ENCODE measurements around the gene PKP4. TPM values are rescaled to one million over a fixed set of nuclear protein-coding genes. Genes with fewer than 3 reads are reported as not detected.

PKP4 gene
- total RNA-seq, 1 experiment from 2014 or later, result 59.1 TPM

DNA sequence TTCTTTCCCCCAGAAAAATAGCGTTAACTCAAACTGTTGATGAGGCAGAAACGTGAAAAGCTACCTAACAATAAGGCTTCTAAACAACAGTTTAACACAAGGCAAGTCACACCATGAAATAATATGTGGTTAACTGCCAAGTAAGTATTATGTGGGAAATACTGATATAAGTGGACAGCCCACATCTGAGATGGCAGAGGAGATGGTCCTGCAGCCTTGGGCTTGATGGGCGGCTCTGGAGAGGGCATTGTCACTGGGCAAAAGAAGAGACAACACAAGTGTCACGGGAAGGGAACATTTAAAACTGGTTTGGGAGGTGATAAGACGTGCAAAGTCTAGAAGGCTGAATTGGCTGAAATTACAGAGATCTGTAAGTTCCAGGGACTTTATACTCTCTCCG is 147.2 kb downstream of the PKP4 start:
- no peak for TF ChIP-seq EZH2 (IDR thresholded peaks at IDR 0.05; ENCODE audit: low read depth)
- TF ChIP-seq, protein P1, sequence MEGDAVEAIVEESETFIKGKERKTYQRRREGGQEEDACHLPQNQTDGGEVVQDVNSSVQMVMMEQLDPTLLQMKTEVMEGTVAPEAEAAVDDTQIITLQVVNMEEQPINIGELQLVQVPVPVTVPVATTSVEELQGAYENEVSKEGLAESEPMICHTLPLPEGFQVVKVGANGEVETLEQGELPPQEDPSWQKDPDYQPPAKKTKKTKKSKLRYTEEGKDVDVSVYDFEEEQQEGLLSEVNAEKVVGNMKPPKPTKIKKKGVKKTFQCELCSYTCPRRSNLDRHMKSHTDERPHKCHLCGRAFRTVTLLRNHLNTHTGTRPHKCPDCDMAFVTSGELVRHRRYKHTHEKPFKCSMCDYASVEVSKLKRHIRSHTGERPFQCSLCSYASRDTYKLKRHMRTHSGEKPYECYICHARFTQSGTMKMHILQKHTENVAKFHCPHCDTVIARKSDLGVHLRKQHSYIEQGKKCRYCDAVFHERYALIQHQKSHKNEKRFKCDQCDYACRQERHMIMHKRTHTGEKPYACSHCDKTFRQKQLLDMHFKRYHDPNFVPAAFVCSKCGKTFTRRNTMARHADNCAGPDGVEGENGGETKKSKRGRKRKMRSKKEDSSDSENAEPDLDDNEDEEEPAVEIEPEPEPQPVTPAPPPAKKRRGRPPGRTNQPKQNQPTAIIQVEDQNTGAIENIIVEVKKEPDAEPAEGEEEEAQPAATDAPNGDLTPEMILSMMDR (conservative IDR thresholded peaks at IDR 0.05), result no peak
- no peaks in the 10 kb centered on the region for H3K9me3 ChIP-seq (ENCODE audit: insufficient read depth, low read depth)
- no peaks in the 10 kb centered on the region for H3K36me3 ChIP-seq (ENCODE audit: low read depth)
- H3K4me1 ChIP-seq (replicated peaks; ENCODE audit: insufficient read depth), result no peaks in the 10 kb centered on the region
- no peak overlapping the region for H3K4me2 ChIP-seq
- no peaks in the 10 kb centered on the region for H4K20me1 ChIP-seq (ENCODE audit: insufficient read depth)
- no peaks in the 10 kb centered on the region for H3K79me2 ChIP-seq (ENCODE audit: low read depth)
- no peak overlapping the region for H2AFZ ChIP-seq
- intact Hi-C loops (cut with micrococcal nuclease; ENCODE audit: unreplicated experiment), result no loop called here
- H3K27me3 ChIP-seq (ENCODE audit: insufficient read depth, low read depth), result no peaks in the 10 kb centered on the region
- H3K9me2 ChIP-seq (ENCODE audit: insufficient read depth), result no peaks in the 10 kb centered on the region
- H3K4me3 ChIP-seq, result no peak overlapping the region
- H3K27ac ChIP-seq, result no peak overlapping the region
- POLR2A ChIA-PET (ENCODE audit: unreplicated experiment), result no interaction called here
- BruUV-seq (replicated peaks), result no TSS peak
- no peak for DNase-seq
- CTCF ChIA-PET, result no interaction called here
- H3F3A ChIP-seq (ENCODE audit: insufficient read depth, low read depth), result no peaks in the 10 kb centered on the region

DNA sequence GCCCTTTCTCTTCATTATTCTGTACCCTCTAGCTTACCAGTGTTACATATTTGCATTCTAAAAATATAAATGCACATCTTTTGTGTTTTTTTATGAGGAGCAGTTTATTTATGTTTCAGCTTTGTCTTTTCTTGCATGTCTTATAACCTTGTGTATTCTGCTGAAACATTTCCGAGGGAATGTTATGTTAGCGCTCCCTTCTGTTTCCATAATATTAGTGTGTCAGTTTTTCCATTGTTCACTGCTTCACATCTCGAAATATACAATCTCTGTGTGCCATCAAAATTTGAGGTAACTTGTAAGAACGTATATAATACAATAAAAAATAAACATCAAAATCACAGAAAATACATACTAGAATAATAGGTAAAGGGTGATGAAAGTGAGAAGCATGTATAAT is 153.3 kb downstream of the PKP4 start:
- intact Hi-C loops (cut with micrococcal nuclease; ENCODE audit: unreplicated experiment), result no loop called here
- no peak for DNase-seq
- Histone ChIP-seq H2AFZ (no peak overlapping the region), H3K9me3 (ENCODE audit: insufficient read depth, low read depth) (no peaks in the 10 kb centered on the region), H3K4me3 (no peak overlapping the region), H3K36me3 (ENCODE audit: low read depth) (no peaks in the 10 kb centered on the region), H3K27me3 (ENCODE audit: insufficient read depth, low read depth) (no peaks in the 10 kb centered on the region), H3K27ac (no peak overlapping the region), H3K4me2 (no peak overlapping the region), H3K4me1 (replicated peaks; ENCODE audit: insufficient read depth) (no peaks in the 10 kb centered on the region), H3F3A (ENCODE audit: insufficient read depth, low read depth) (no peaks in the 10 kb centered on the region), H3K79me2 (ENCODE audit: low read depth) (no peaks in the 10 kb centered on the region), H4K20me1 (ENCODE audit: insufficient read depth) (no peaks in the 10 kb centered on the region), H3K9me2 (ENCODE audit: insufficient read depth) (no peaks in the 10 kb centered on the region)
- TF ChIP-seq, protein P1 (conservative IDR thresholded peaks at IDR 0.05), result no peak
- no peak for TF ChIP-seq EZH2 (IDR thresholded peaks at IDR 0.05; ENCODE audit: low read depth)
- CTCF ChIA-PET, result interaction anchor here (0.6 kb wide), 1 partner anchor 556 kb away, joined by 3 read pairs; no protein-coding TSS in a partner anchor
- BruUV-seq (replicated peaks), result no TSS peak
- POLR2A ChIA-PET (ENCODE audit: unreplicated experiment), result interaction anchor here (0.6 kb wide), 1 partner anchor 10 kb away, joined by 4 read pairs; no protein-coding TSS in a partner anchor

DNA sequence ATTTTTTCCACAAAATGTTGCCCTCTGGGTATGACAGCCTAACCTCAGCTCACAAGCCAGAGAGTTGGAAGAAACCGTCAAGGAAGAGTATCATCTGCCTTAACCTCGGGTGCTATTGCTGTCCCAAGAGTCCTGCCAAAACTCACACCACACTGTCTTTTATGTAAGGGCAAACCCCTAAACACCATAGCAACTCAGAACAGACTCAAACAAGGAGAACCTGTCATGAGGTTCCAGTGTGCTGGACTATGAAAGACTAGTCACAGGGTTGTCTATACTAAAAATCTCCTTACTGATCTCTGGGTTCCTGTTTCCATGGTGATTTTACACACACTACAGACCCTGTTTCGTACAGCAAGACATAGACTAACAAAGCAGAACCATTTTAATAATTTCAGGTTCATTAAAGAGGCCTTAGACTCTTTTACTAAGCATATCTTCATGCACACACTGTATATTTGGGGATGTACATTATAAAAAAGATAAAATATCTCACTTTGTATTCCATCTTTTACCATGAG is 159.8 kb downstream of the PKP4 start:
- no peak for TF ChIP-seq EZH2 (IDR thresholded peaks at IDR 0.05; ENCODE audit: low read depth)
- TF ChIP-seq, protein P1 (conservative IDR thresholded peaks at IDR 0.05), result no peak
- no peak overlapping the region for H3K4me3 ChIP-seq
- no peak overlapping the region for H3K27ac ChIP-seq
- H3F3A ChIP-seq (ENCODE audit: insufficient read depth, low read depth), result peaks cover 5% of the 10 kb centered on the region; the same call in 1 of the 2 replicates
- ChIA-PET CTCF (no interaction called here), POLR2A (ENCODE audit: unreplicated experiment) (no interaction called here)
- no peak for DNase-seq
- no peaks in the 10 kb centered on the region for H4K20me1 ChIP-seq (ENCODE audit: insufficient read depth)
- intact Hi-C loops (cut with micrococcal nuclease; ENCODE audit: unreplicated experiment), result loop anchor here (5.0 kb wide), 1 partner anchor 159 kb away; the partner anchor contains the start of genes CCDC148 and PKP4
- no peaks in the 10 kb centered on the region for H3K9me3 ChIP-seq (ENCODE audit: insufficient read depth, low read depth)
- no TSS peak for BruUV-seq (replicated peaks)
- H3K9me2 ChIP-seq (ENCODE audit: insufficient read depth), result no peaks in the 10 kb centered on the region
- no peaks in the 10 kb centered on the region for H3K27me3 ChIP-seq (ENCODE audit: insufficient read depth, low read depth)
- no peak overlapping the region for H2AFZ ChIP-seq
- H3K36me3 ChIP-seq (ENCODE audit: low read depth), result no peaks in the 10 kb centered on the region; the same call in 1 of the 2 replicates
- H3K4me1 ChIP-seq (replicated peaks; ENCODE audit: insufficient read depth), result peaks cover 11% of the 10 kb centered on the region
- H3K79me2 ChIP-seq (ENCODE audit: low read depth), result no peaks in the 10 kb centered on the region
- H3K4me2 ChIP-seq, result no peak overlapping the region

Data from PC-9 (cell line).